Smooth muscle cell (in vitro differentiated cells): ENCODE data around the gene PI4KA. TPM values are rescaled to one million over a fixed set of nuclear protein-coding genes. Genes with fewer than 3 reads are reported as not detected.
"Not testable (repeated sequence)": the region's sequence is repeated elsewhere in the genome, so short reads cannot be mapped to it uniquely, and the experiment has no call there.

Source experiments
- DNase-seq: peaks from one replicate; lab custom pipeline; 2025; ENCODE audit not compliant: unreplicated experiment; lab: John Stamatoyannopoulos, UW
- H2AFZ ChIP-seq: fragments of 200-600 bp; sonication (generic); 2 replicates; pipeline ENCODE4 v1.6.0; 2016; ENCODE audit warnings: antibody characterized with exemption, low read depth, mild to moderate bottlenecking
- H3F3A ChIP-seq: fragments of 200-600 bp; sonication (generic); 2 replicates; pipeline ENCODE4 v1.6.0; 2017; ENCODE audit warnings: antibody characterized with exemption, low read depth
- H3K27ac ChIP-seq: fragments of 200-600 bp; sonication (generic); 2 replicates; pipeline ENCODE4 v1.5.1; 2016; ENCODE audit warnings: low read depth, mild to moderate bottlenecking
- H3K27me3 ChIP-seq: fragments of 200-600 bp; sonication (generic); 2 replicates; pipeline ENCODE4 v1.6.1; 2016; ENCODE audit warnings: low read depth, mild to moderate bottlenecking
- H3K36me3 ChIP-seq: fragments of 200-600 bp; sonication (generic); 2 replicates; pipeline ENCODE4 v1.5.1; 2016; ENCODE audit warnings: low read depth
- H3K4me1 ChIP-seq: fragments of 200-600 bp; sonication (generic); 2 replicates; pipeline ENCODE4 v1.5.1; 2016; ENCODE audit warnings: low read depth
- H3K4me2 ChIP-seq: fragments of 200-600 bp; sonication (generic); 2 replicates; pipeline ENCODE4 v1.6.0; 2016; ENCODE audit warnings: mild to moderate bottlenecking
- H3K4me3 ChIP-seq: fragments of 200-600 bp; sonication (generic); 2 replicates; pipeline ENCODE4 v1.5.1; 2016; ENCODE audit warnings: mild to moderate bottlenecking
- H3K79me2 ChIP-seq: fragments of 200-600 bp; sonication (generic); 2 replicates; pipeline ENCODE4 v1.6.0; 2016; ENCODE audit warnings: low read depth, mild to moderate bottlenecking
- H3K9ac ChIP-seq: fragments of 200-600 bp; sonication (generic); 2 replicates; pipeline ENCODE4 v1.6.0; 2016; ENCODE audit warnings: low read depth
- H3K9me3 ChIP-seq: fragments of 200-600 bp; sonication (generic); replicated peaks from 2 replicates; pipeline ENCODE4 v1.5.1; 2016; ENCODE audit warnings: low read depth
- H4K20me1 ChIP-seq: fragments of 200-600 bp; sonication (generic); 2 replicates; pipeline ENCODE4 v1.6.0; 2016; ENCODE audit warnings: low read depth
- CTCF ChIP-seq: fragments of 200-600 bp; sonication (generic); IDR thresholded peaks from 2 replicates; pipeline ENCODE4 v1.5.1; 2017; ENCODE audit warnings: borderline replicate concordance, mild to moderate bottlenecking, antibody characterized with exemption; ENCODE audit not compliant: insufficient read depth, poor library complexity, severe bottlenecking
- WGBS: methylation state at CpG from one replicate; pipeline ENCODE4 v1.1.7; 2016; ENCODE audit warnings: low lambda C conversion rate; 5-methylcytosine and 5-hydroxymethylcytosine counted together
- polyA plus RNA-seq: library from polyadenylated mRNA; unstranded; fragments of >200 nt; fragmentation: Nextera tagmentation; extraction: Ambion mirVana; gene quantifications from 2 replicates; pipeline ENCODE4 v1.2.1, GENCODE V29; 2016
- total RNA-seq: library from RNA; depleted of rRNA; stranded (reverse); fragments of >200 nt; gene quantifications from 2 replicates; pipeline ENCODE4 v1.2.3, GENCODE V29; 2014

PI4KA gene
- total and polyA plus RNA-seq, 2 experiments from 2014 or later: 23.5 to 33.2 TPM

GRCh38 chr22:20724676-20725454 is 133.7 kb downstream of the PI4KA start:
- no peak for DNase-seq
- Histone ChIP-seq H3K4me3 (no peak overlapping the region), H3K9ac (no peak overlapping the region), H3K9me3 (no peaks in the 10 kb centered on the region), H3K4me1 (no peaks in the 10 kb centered on the region), H3K27me3 (no peaks in the 10 kb centered on the region), H3K79me2 (no peaks in the 10 kb centered on the region), H3K36me3 (no peaks in the 10 kb centered on the region), H3K4me2 (no peak overlapping the region), H3F3A (no peaks in the 10 kb centered on the region), H3K27ac (no peak overlapping the region), H2AFZ (no peak overlapping the region), H4K20me1 (no peaks in the 10 kb centered on the region)
- TF ChIP-seq CTCF: no peak
- 98% methylated on average over 9 of the region's 9 CpGs for WGBS

GRCh38 chr22:20721409-20722218 is 137.0 kb downstream of the PI4KA start:
- DNase-seq: no peak
- Histone ChIP-seq H3K27ac (no peak overlapping the region), H3K9me3 (no peaks in the 10 kb centered on the region), H3K4me1 (no peaks in the 10 kb centered on the region), H3K4me2 (no peak overlapping the region), H3K79me2 (no peaks in the 10 kb centered on the region), H3K9ac (no peak overlapping the region), H3K36me3 (no peaks in the 10 kb centered on the region), H3F3A (no peaks in the 10 kb centered on the region), H3K27me3 (no peaks in the 10 kb centered on the region), H4K20me1 (no peaks in the 10 kb centered on the region), H2AFZ (no peak overlapping the region), H3K4me3 (no peak overlapping the region)
- 93% methylated on average over 13 of the region's 13 CpGs for WGBS
- no peak for TF ChIP-seq CTCF

- 96% methylated on average over 13 of the region's 13 CpGs for WGBS
- DNase-seq: no peak
- no peak overlapping the region for H3K9ac ChIP-seq
Observed at GRCh38 chr22:20720692-20721408, 137.8 kb downstream of the PI4KA start.

GRCh38 chr22:20718727-20719126 is 139.9 kb downstream of the PI4KA start:
- not testable (repeated sequence) for H3K4me3 ChIP-seq, H3K36me3 ChIP-seq, H3K79me2 ChIP-seq, H3K9ac ChIP-seq, H3K27me3 ChIP-seq, H3K9me3 ChIP-seq, DNase-seq, H3K4me2 ChIP-seq, H3K27ac ChIP-seq, H3F3A ChIP-seq, H4K20me1 ChIP-seq, H3K4me1 ChIP-seq, H2AFZ ChIP-seq
- WGBS: 95% methylated on average over 13 of the region's 13 CpGs

More at GRCh38 chr22:20720692-20721408, 137.8 kb downstream of the PI4KA start:
- H3K36me3 ChIP-seq: no peaks in the 10 kb centered on the region
- no peaks in the 10 kb centered on the region for H4K20me1 ChIP-seq
- TF ChIP-seq CTCF: no peak
- H3K9me3 ChIP-seq: no peaks in the 10 kb centered on the region
- H3K4me1 ChIP-seq: no peaks in the 10 kb centered on the region
- no peak overlapping the region for H3K27ac ChIP-seq
- no peaks in the 10 kb centered on the region for H3K79me2 ChIP-seq
- no peak overlapping the region for H2AFZ ChIP-seq
- no peaks in the 10 kb centered on the region for H3F3A ChIP-seq
- no peak overlapping the region for H3K4me3 ChIP-seq
- H3K4me2 ChIP-seq: no peak overlapping the region
- H3K27me3 ChIP-seq: no peaks in the 10 kb centered on the region

- not testable (repeated sequence) for H4K20me1 ChIP-seq, H3K9ac ChIP-seq, H3F3A ChIP-seq, H3K27me3 ChIP-seq, H3K9me3 ChIP-seq, H3K4me3 ChIP-seq, H3K4me2 ChIP-seq, H3K4me1 ChIP-seq, DNase-seq, H3K79me2 ChIP-seq, H3K36me3 ChIP-seq, H2AFZ ChIP-seq, H3K27ac ChIP-seq
- 96% methylated on average over 6 of the region's 7 CpGs for WGBS
Observed at GRCh38 chr22:20717981-20718380, 140.6 kb downstream of the PI4KA start.
